Breast epithelium (tissue), 3 donors: ENCODE measurements around the gene FAM184B.

Source experiments
- CTCF ChIP-seq, 3 donors: fragments of 450-650 bp; IDR thresholded peaks; one replicate each; pipeline ENCODE4 v1.5.1; 2016 to 2017; ENCODE audit warnings: antibody characterized with exemption in 3 of 3, mild to moderate bottlenecking in 3 of 3, moderate library complexity in 3 of 3
- POLR2A ChIP-seq: fragments of 450-650 bp; IDR thresholded peaks from one replicate; pipeline ENCODE4 v1.6.1; 2016; ENCODE audit warnings: antibody characterized with exemption, mild to moderate bottlenecking, moderate library complexity
- POLR2AphosphoS5 ChIP-seq, 3 donors: sonication (generic); formaldehyde crosslinking; IDR thresholded peaks; one replicate each; pipeline ENCODE4 v1.6.1; 2017; ENCODE audit warnings: antibody characterized with exemption in 3 of 3

- TF ChIP-seq CTCF (IDR thresholded peaks at IDR 0.05) = no peak
- TF ChIP-seq POLR2AphosphoS5 (IDR thresholded peaks at IDR 0.05) = no peak
- TF ChIP-seq POLR2A = no peak
These were observed 24.2 kb upstream of the FAM184B start for GRCh38 chr4:17805580-17806155.
